ENCODE results near the gene LOXHD1. TPM values are rescaled to one million over a fixed set of nuclear protein-coding genes. Genes with fewer than 3 reads are reported as not detected.

Gene LOXHD1
- total RNA-seq, 1 donor from 2014 or later = not detected

GRCh38 chr18:46516555-46516954 is 140.5 kb downstream of the LOXHD1 start:
- H3K27me3 ChIP-seq = no peaks in the 10 kb centered on the region
- TF ChIP-seq POLR2AphosphoS5 (IDR thresholded peaks at IDR 0.05; ENCODE audit: insufficient read depth in 1 of 2, low read depth in 1 of 2) (no peak), POLR2A (IDR thresholded peaks at IDR 0.05) (no peak), CTCF (IDR thresholded peaks at IDR 0.05) (no peak)
- no peak for DNase-seq (ENCODE audit: extremely low spot score in 2 of 2)
- no peaks in the 10 kb centered on the region for H3K36me3 ChIP-seq
- no peak overlapping the region for H3K27ac ChIP-seq
- H3K4me1 ChIP-seq = no peaks in the 10 kb centered on the region
- H3K9me3 ChIP-seq = no peaks in the 10 kb centered on the region
- no peak overlapping the region for H3K4me3 ChIP-seq
- intact Hi-C loops (cut with DNase I) = no loop called here

- no peak for DNase-seq (ENCODE audit: extremely low spot score in 2 of 2)
- Histone ChIP-seq H3K27ac (no peak overlapping the region), H3K4me1 (no peaks in the 10 kb centered on the region), H3K4me3 (no peak overlapping the region), H3K36me3 (no peaks in the 10 kb centered on the region), H3K9me3 (no peaks in the 10 kb centered on the region), H3K27me3 (no peaks in the 10 kb centered on the region)
- TF ChIP-seq POLR2AphosphoS5 (IDR thresholded peaks at IDR 0.05; ENCODE audit: insufficient read depth in 1 of 2, low read depth in 1 of 2) (no peak), CTCF (IDR thresholded peaks at IDR 0.05) (no peak), POLR2A (IDR thresholded peaks at IDR 0.05) (no peak)
- intact Hi-C loops (cut with DNase I) = no loop called here
Measured at GRCh38 chr18:46510386-46510785, 146.6 kb downstream of the LOXHD1 start.

GRCh38 chr18:46509530-46509929 is 147.5 kb downstream of the LOXHD1 start:
- no peaks in the 10 kb centered on the region for H3K36me3 ChIP-seq
- no peak for DNase-seq (ENCODE audit: extremely low spot score in 2 of 2)
- no peaks in the 10 kb centered on the region for H3K4me1 ChIP-seq
- no peaks in the 10 kb centered on the region for H3K27me3 ChIP-seq
- TF ChIP-seq POLR2AphosphoS5 (IDR thresholded peaks at IDR 0.05; ENCODE audit: insufficient read depth in 1 of 2, low read depth in 1 of 2) (no peak), POLR2A (IDR thresholded peaks at IDR 0.05) (no peak), CTCF (IDR thresholded peaks at IDR 0.05) (no peak)
- no peak overlapping the region for H3K4me3 ChIP-seq
- intact Hi-C loops (cut with DNase I) = no loop called here
- H3K9me3 ChIP-seq = no peaks in the 10 kb centered on the region
- no peak overlapping the region for H3K27ac ChIP-seq

- intact Hi-C loops (cut with DNase I) = no loop called here
- no peak for DNase-seq (ENCODE audit: extremely low spot score in 2 of 2)
- no peak overlapping the region for H3K4me3 ChIP-seq
- TF ChIP-seq POLR2A (IDR thresholded peaks at IDR 0.05) = no peak
- TF ChIP-seq POLR2AphosphoS5 (IDR thresholded peaks at IDR 0.05; ENCODE audit: insufficient read depth in 1 of 2, low read depth in 1 of 2) = no peak
- TF ChIP-seq CTCF (IDR thresholded peaks at IDR 0.05) = no peak
- no peaks in the 10 kb centered on the region for H3K9me3 ChIP-seq
- no peaks in the 10 kb centered on the region for H3K4me1 ChIP-seq
- no peak overlapping the region for H3K27ac ChIP-seq
- no peaks in the 10 kb centered on the region for H3K27me3 ChIP-seq
- no peaks in the 10 kb centered on the region for H3K36me3 ChIP-seq
Measured at GRCh38 chr18:46506974-46507586, 149.9 kb downstream of the LOXHD1 start.

GRCh38 chr18:46502444-46502843 is 154.6 kb downstream of the LOXHD1 start:
- Histone ChIP-seq H3K9me3 (no peaks in the 10 kb centered on the region), H3K27ac (no peak overlapping the region), H3K4me3 (no peak overlapping the region), H3K36me3 (no peaks in the 10 kb centered on the region), H3K4me1 (no peaks in the 10 kb centered on the region), H3K27me3 (no peaks in the 10 kb centered on the region)
- no peak for TF ChIP-seq CTCF (IDR thresholded peaks at IDR 0.05)
- DNase-seq (ENCODE audit: extremely low spot score in 2 of 2) = no peak
- intact Hi-C loops (cut with DNase I) = no loop called here

All from vagina (tissue), 2 donors.